22Rv1 (cell line): ENCODE results near the gene FGF1.

Experiments used
- ZFX ChIP-seq: fragments of 450-650 bp; IDR thresholded peaks from 2 replicates; pipeline ENCODE4 v1.6.1; 2017; ENCODE audit warnings: antibody characterized with exemption, borderline replicate concordance
- TF ChIP-seq, protein P1 (sequence below): fragments of 450-650 bp; IDR thresholded peaks from 2 replicates; pipeline ENCODE4 v1.5.1; 2017; ENCODE audit warnings: mild to moderate bottlenecking

DNA sequence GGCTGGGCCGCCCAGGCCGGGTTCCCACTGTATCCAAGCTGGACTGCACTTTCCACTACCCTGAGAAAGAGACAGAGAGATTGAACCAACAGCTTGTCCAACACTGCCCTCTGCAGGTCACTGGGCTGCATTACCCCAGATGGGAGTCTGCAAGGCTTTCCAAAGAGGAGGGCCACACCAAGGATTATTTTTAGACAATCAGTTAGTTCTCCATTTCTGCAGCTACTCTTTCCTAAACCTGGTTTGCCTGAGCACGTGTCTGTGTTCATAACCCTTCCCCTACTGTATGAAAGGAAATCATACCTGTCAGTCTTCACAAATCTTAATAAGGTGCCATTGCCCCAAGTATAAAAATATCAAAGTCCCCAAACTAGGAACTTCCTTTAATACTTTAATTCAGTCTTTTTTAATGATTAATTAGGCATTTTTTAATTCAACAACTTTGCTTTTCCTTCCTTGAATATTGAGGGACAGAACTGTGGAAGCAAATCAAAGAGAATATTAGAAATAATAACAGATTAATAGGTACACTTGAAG lies 13.4 kb upstream of the FGF1 start:
- TF ChIP-seq, protein P1, sequence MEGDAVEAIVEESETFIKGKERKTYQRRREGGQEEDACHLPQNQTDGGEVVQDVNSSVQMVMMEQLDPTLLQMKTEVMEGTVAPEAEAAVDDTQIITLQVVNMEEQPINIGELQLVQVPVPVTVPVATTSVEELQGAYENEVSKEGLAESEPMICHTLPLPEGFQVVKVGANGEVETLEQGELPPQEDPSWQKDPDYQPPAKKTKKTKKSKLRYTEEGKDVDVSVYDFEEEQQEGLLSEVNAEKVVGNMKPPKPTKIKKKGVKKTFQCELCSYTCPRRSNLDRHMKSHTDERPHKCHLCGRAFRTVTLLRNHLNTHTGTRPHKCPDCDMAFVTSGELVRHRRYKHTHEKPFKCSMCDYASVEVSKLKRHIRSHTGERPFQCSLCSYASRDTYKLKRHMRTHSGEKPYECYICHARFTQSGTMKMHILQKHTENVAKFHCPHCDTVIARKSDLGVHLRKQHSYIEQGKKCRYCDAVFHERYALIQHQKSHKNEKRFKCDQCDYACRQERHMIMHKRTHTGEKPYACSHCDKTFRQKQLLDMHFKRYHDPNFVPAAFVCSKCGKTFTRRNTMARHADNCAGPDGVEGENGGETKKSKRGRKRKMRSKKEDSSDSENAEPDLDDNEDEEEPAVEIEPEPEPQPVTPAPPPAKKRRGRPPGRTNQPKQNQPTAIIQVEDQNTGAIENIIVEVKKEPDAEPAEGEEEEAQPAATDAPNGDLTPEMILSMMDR = peak; percentile 92
- TF ChIP-seq ZFX = no peak
